ENCODE measurements around the gene LMF1. TPM values are rescaled to one million over a fixed set of nuclear protein-coding genes. Genes with fewer than 3 reads are reported as not detected.

LMF1 gene
- total and polyA plus RNA-seq, 2 of the 8 experiments (the other 6 are each of a cell fraction or from before 2014, with no cell fraction given), result 3.5 to 9.1 TPM

DNA sequence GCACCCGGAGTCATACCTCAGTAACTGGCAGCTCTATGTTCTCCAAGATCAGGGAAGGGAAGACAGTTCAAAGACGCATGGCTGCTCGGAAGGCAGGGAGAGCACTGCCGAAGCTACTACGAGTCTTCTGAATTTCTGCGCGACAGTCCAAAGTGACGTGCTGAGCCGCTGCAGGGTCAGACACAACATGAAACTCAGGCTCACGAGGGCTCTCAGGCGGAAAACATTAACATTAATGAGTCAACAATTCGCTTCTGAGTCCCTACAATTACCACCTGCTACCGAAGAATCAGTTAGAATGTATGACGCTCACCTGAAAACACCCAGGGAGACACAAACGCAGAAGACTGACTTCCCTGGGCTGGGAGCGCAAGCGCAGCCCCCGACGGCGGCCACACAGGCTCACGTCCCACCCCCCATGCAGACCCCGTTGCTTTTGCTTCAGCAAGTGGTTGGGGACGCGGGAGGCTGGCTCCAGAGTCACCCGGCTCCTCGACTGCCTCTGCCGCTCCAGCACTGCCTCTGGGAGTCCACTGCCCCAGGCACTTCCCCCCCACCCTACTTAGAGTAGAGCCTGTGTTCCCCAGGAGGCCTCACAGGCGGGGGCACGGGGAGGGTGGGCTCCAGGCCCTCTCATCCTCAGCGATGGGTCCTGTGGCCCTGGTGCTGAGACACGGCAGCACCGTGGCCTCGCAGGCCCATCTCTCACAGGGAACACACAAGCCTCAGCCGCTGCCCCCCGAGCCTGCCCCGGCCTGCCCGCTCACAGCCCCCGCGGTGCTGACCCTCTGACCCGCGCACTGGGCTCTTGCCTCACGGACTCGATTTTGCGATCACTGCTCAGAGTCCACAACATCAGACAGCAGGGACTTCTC is 38.9 kb downstream of the LMF1 start:
- no peak overlapping the region for H3K56ac ChIP-seq (replicated peaks; ENCODE audit: insufficient read length, low read depth, low read length)
- no peak overlapping the region for H2BK15ac ChIP-seq (ENCODE audit: low read length)
- ChIA-PET CTCF (ENCODE audit: partially characterized antibody) (no interaction called here), POLR2A (ENCODE audit: partially characterized antibody) (no interaction called here)
- H4K5ac ChIP-seq (ENCODE audit: insufficient read length, low read depth, low read length), result no peak overlapping the region
- no peak overlapping the region for H2BK20ac ChIP-seq (ENCODE audit: low read length)
- DNase-seq (ENCODE audit: low read depth in 1 of 2, low spot score in 2 of 2) (no peak), FAIRE-seq (no peak)
- H3K79me1 ChIP-seq (ENCODE audit: low read depth, low read length), result no peaks in the 10 kb centered on the region
- H4K20me1 ChIP-seq (replicated peaks in 1 of 2; ENCODE audit: control insufficient read depth in 1 of 2, insufficient read depth in 2 of 2, low read length in 2 of 2), result no peaks in the 10 kb centered on the region
- H3K4me2 ChIP-seq (ENCODE audit: insufficient read depth in 1 of 2, low read depth in 2 of 2, low read length in 2 of 2), result no peak overlapping the region
- WGBS, 2 experiments (ENCODE audit: extremely low coverage in 1 of 2, insufficient coverage in 1 of 2, insufficient read length in 1 of 2, insufficient replicate concordance in 2 of 2, low coverage in 1 of 2, low lambda C conversion rate in 2 of 2, missing lambda C conversion rate in 1 of 2), result 89% methylated on average over 32 of the region's 44 CpGs; no CpG with 5 or more reads in 1 of the 2 experiments
- no peaks in the 10 kb centered on the region for H3K79me2 ChIP-seq (ENCODE audit: control insufficient read depth in 1 of 2, insufficient read depth in 2 of 2, low read length in 2 of 2)
- no peak overlapping the region for H3K4me3 ChIP-seq (ENCODE audit: extremely low read depth in 1 of 4, insufficient read depth in 2 of 4, low read depth in 3 of 4, low read length in 4 of 4)
- H3K36me3 ChIP-seq (ENCODE audit: control insufficient read depth in 2 of 4, insufficient read depth in 4 of 4, low read length in 3 of 4), result no peaks in the 10 kb centered on the region
- H3K14ac ChIP-seq (ENCODE audit: insufficient read length), result no peak overlapping the region
- no peak overlapping the region for H3K4ac ChIP-seq (replicated peaks; ENCODE audit: insufficient read length, low read depth, low read length)
- H3K9ac ChIP-seq (replicated peaks in 1 of 4; ENCODE audit: extremely low read depth in 1 of 4, low read depth in 3 of 4, low read length in 3 of 4), result no peak overlapping the region
- H3K23ac ChIP-seq (ENCODE audit: insufficient read length), result no peak overlapping the region
- H4K8ac ChIP-seq (ENCODE audit: extremely low read depth, insufficient read depth, low read length), result no peak overlapping the region
- TF ChIP-seq CHD1 (IDR thresholded peaks at IDR 0.05; ENCODE audit: low read depth, low read length), result no peak
- no peak for TF ChIP-seq CREB1 (IDR thresholded peaks at IDR 0.05)
- TF ChIP-seq SIX5 (IDR thresholded peaks at IDR 0.05; ENCODE audit: low read depth, low read length), result no peak
- no peak for TF ChIP-seq KDM1A (IDR thresholded peaks at IDR 0.05; ENCODE audit: borderline replicate concordance, low read length)
- TF ChIP-seq CBX8 (IDR thresholded peaks at IDR 0.05; ENCODE audit: borderline replicate concordance, low read depth, low read length), result no peak
- TF ChIP-seq RNF2 (IDR thresholded peaks at IDR 0.05; ENCODE audit: borderline replicate concordance, low read depth, low read length, missing control alignments, poor library complexity, severe bottlenecking), result no peak
- TF ChIP-seq TAF7 (optimal IDR thresholded peaks at IDR 0.05; ENCODE audit: borderline replicate concordance, low read depth, low read length), result no peak
- no peak for TF ChIP-seq PHF8 (conservative IDR thresholded peaks at IDR 0.05; ENCODE audit: low read depth, low read length)
- no peak for TF ChIP-seq FOSL1 (IDR thresholded peaks at IDR 0.05; ENCODE audit: insufficient read depth, low read depth, low read length)
- no peak overlapping the region for H2AFZ ChIP-seq (ENCODE audit: low read length)
- H2BK120ac ChIP-seq (replicated peaks; ENCODE audit: low read depth, low read length), result no peak overlapping the region
- H4K91ac ChIP-seq (replicated peaks; ENCODE audit: insufficient read length, low read length), result no peak overlapping the region
- peaks cover 9 to 57% of the 10 kb centered on the region in 2 experiments; a peak in 3 of 4 replicates for H3K9me3 ChIP-seq (ENCODE audit: insufficient read depth in 2 of 2, low read depth in 1 of 2, low read length in 1 of 2)
- H2AK5ac ChIP-seq (ENCODE audit: low read depth, low read length), result no peak overlapping the region
- H3K23me2 ChIP-seq (ENCODE audit: low read depth, low read length), result no peaks in the 10 kb centered on the region
- no peak overlapping the region for H3K18ac ChIP-seq (ENCODE audit: extremely low read depth, low read length)
- H2BK12ac ChIP-seq (ENCODE audit: low read depth, low read length), result no peak overlapping the region
- no peak overlapping the region for H3K27ac ChIP-seq (ENCODE audit: low read depth, low read length)
- H2BK5ac ChIP-seq (ENCODE audit: low read depth, low read length), result no peak overlapping the region
- H3K27me3 ChIP-seq (replicated peaks in 1 of 4; ENCODE audit: control insufficient read depth in 3 of 4, extremely low read depth in 1 of 4, insufficient read depth in 3 of 4, low read length in 3 of 4), result no peaks in the 10 kb centered on the region
- peaks cover 0 to 6% (median 3%) of the 10 kb centered on the region in 4 experiments; a peak in 3 of 7 replicates for H3K4me1 ChIP-seq (replicated peaks in 1 of 4; ENCODE audit: control insufficient read depth in 3 of 4, insufficient read depth in 4 of 4, low read length in 3 of 4)

Measured in H1 (cell line).